Neural cell (in vitro differentiated cells): Measurements from ENCODE around the gene MRTFB. TPM values are rescaled to one million over a fixed set of nuclear protein-coding genes. Genes with fewer than 3 reads are reported as not detected.

ENCODE experiments used
- H2AFZ ChIP-seq: fragments of 200-600, 300-800 bp; sonication (generic), shearing (Covaris generic); 2 replicates; pipeline ENCODE4 v1.6.0; 2014; ENCODE audit warnings: low read depth, mild to moderate bottlenecking, antibody characterized with exemption, low read length, moderate library complexity
- H3F3A ChIP-seq: fragments of 200-600 bp; shearing (Covaris generic); 2 replicates; pipeline ENCODE4 v1.6.1; 2016; ENCODE audit warnings: mild to moderate bottlenecking, moderate library complexity, mixed read lengths, antibody characterized with exemption, low read length; ENCODE audit not compliant: insufficient read depth, poor library complexity, severe bottlenecking
- H3K27ac ChIP-seq: fragments of 200-600, 300-800 bp; sonication (generic), shearing (Covaris generic); 2 replicates; pipeline ENCODE4 v1.5.1; 2014; ENCODE audit warnings: mild to moderate bottlenecking, low read length, moderate library complexity
- H3K27me3 ChIP-seq: fragments of 300-800, 200-600 bp; sonication (generic), shearing (Covaris generic); 2 replicates; pipeline ENCODE4 v1.6.0; 2014; ENCODE audit warnings: mild to moderate bottlenecking, low read depth, low read length, moderate library complexity; ENCODE audit not compliant: insufficient read depth
- H3K36me3 ChIP-seq: fragments of 300-800, 200-600 bp; sonication (generic), shearing (Covaris generic); 2 replicates; pipeline ENCODE4 v1.5.1; 2014; ENCODE audit warnings: mild to moderate bottlenecking, antibody characterized with exemption, low read length, moderate library complexity; ENCODE audit not compliant: insufficient read depth
- H3K4me2 ChIP-seq: fragments of 300-800, 200-600 bp; sonication (generic), shearing (Covaris generic); 2 replicates; pipeline ENCODE4 v1.6.0; 2014; ENCODE audit warnings: mild to moderate bottlenecking, low read length
- H3K4me3 ChIP-seq: fragments of 300-800, 200-600 bp; sonication (generic), shearing (Covaris generic); 2 replicates; pipeline ENCODE4 v1.5.1; 2014; ENCODE audit warnings: mild to moderate bottlenecking, low read length, moderate library complexity
- H3K79me2 ChIP-seq: fragments of 200-600 bp; shearing (Covaris generic); replicated peaks from 2 replicates; pipeline ENCODE4 v1.6.0; 2014; ENCODE audit warnings: mild to moderate bottlenecking, low read length, moderate library complexity; ENCODE audit not compliant: insufficient read depth
- H3K9ac ChIP-seq: fragments of 300-800, 200-600 bp; sonication (generic), shearing (Covaris generic); 2 replicates; pipeline ENCODE4 v1.6.1; 2016; ENCODE audit warnings: mild to moderate bottlenecking, low read length, mixed read lengths
- H3K9me2 ChIP-seq: fragments of 200-600 bp; shearing (Covaris generic); 2 replicates; pipeline ENCODE4 v1.6.1; 2016; ENCODE audit warnings: mild to moderate bottlenecking, low read length, mixed read lengths; ENCODE audit not compliant: insufficient read depth
- H3K9me3 ChIP-seq: fragments of 200-600, 300-800 bp; sonication (generic), shearing (Covaris generic); 2 replicates; pipeline ENCODE4 v1.6.1; 2016; ENCODE audit warnings: mild to moderate bottlenecking, mixed run types, low read length, moderate library complexity, mixed read lengths
- H4K20me1 ChIP-seq: fragments of 200-600 bp; shearing (Covaris generic); 2 replicates; pipeline ENCODE4 v1.6.1; 2016; ENCODE audit warnings: mild to moderate bottlenecking, mixed run types; ENCODE audit not compliant: insufficient read depth
- EP300 ChIP-seq: fragments of 450-650 bp; conservative IDR thresholded peaks from 2 replicates; pipeline ENCODE4 v1.6.1; 2014; ENCODE audit warnings: antibody characterized with exemption, mild to moderate bottlenecking, moderate library complexity; ENCODE audit not compliant: poor library complexity, severe bottlenecking
- EZH2 ChIP-seq: fragments of 200-600, 300-800 bp; shearing (Covaris generic), sonication (generic); IDR thresholded peaks from 2 replicates; pipeline ENCODE4 v1.6.1; 2014; ENCODE audit warnings: antibody characterized with exemption, low read length, borderline replicate concordance, mild to moderate bottlenecking; ENCODE audit not compliant: insufficient read depth, poor library complexity, severe bottlenecking
- MXI1 ChIP-seq: fragments of 450-650 bp; conservative IDR thresholded peaks from 2 replicates; pipeline ENCODE4 v1.6.1; 2014; ENCODE audit warnings: antibody characterized with exemption, mild to moderate bottlenecking; ENCODE audit not compliant: poor library complexity, severe bottlenecking
- POLR2AphosphoS5 ChIP-seq: IDR thresholded peaks from 2 replicates; pipeline ENCODE4 v1.6.1; 2012
- RAD21 ChIP-seq: fragments of 450-650 bp; conservative IDR thresholded peaks from 2 replicates; pipeline ENCODE4 v1.6.1; 2014; ENCODE audit warnings: antibody characterized with exemption, mild to moderate bottlenecking, moderate library complexity
- SMC3 ChIP-seq: fragments of 450-650 bp; conservative IDR thresholded peaks from 2 replicates; pipeline ENCODE4 v1.6.1; 2014; ENCODE audit warnings: antibody characterized with exemption, mild to moderate bottlenecking, moderate library complexity; ENCODE audit not compliant: poor library complexity
- TAF1 ChIP-seq: IDR thresholded peaks from 2 replicates; pipeline ENCODE4 v1.6.1; 2012; ENCODE audit warnings: low read depth
- polyA plus RNA-seq: library from polyadenylated mRNA; depleted of rRNA; stranded (reverse); fragments of >200 nt; gene quantifications from 2 replicates; pipeline ENCODE4 v1.2.3, GENCODE V29; 2014
- TF ChIP-seq, protein P1 (sequence below): IDR thresholded peaks from 2 replicates; pipeline ENCODE4 v1.6.1; 2012; ENCODE audit warnings: borderline replicate concordance
- TF ChIP-seq, protein P2 (sequence below): fragments of 450-650 bp; IDR thresholded peaks from 2 replicates; pipeline ENCODE4 v1.5.1; 2014; ENCODE audit warnings: antibody characterized with exemption, mild to moderate bottlenecking, moderate library complexity; ENCODE audit not compliant: poor library complexity, severe bottlenecking

MRTFB gene
- polyA plus RNA-seq, 1 donor from 2014 or later: 18.6 TPM

DNA sequence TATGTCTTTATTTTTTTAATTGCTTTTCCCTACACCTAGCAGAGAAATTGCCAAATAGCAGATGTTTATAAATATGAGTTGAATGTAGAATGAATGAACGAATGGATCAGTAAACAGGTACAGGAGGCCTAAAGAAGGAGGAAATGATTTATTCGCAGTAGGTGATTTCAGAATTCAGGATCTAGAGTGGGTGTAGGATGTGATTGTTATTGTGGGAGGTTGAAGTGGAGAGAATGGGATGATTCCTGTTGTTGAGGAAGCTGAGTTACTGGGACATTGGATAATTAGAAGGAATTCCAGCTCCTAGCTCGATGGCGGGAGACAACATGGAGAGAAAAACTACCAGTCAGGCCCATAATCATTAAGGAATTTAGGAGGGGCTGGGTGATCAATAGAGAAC lies 42.2 kb downstream of the MRTFB start:
- Histone ChIP-seq H3K27me3 (no peaks in the 10 kb centered on the region), H3K9me3 (no peaks in the 10 kb centered on the region), H3F3A (no peaks in the 10 kb centered on the region), H3K79me2 (peaks cover 8% of the 10 kb centered on the region), H3K36me3 (no peaks in the 10 kb centered on the region), H3K9ac (no peak overlapping the region), H4K20me1 (no peaks in the 10 kb centered on the region), H3K9me2 (no peaks in the 10 kb centered on the region), H3K4me3 (no peak overlapping the region), H2AFZ (no peak overlapping the region), H3K4me2 (no peak overlapping the region), H3K27ac (no peak overlapping the region)
- TF ChIP-seq MXI1: no peak
- TF ChIP-seq, protein P1, sequence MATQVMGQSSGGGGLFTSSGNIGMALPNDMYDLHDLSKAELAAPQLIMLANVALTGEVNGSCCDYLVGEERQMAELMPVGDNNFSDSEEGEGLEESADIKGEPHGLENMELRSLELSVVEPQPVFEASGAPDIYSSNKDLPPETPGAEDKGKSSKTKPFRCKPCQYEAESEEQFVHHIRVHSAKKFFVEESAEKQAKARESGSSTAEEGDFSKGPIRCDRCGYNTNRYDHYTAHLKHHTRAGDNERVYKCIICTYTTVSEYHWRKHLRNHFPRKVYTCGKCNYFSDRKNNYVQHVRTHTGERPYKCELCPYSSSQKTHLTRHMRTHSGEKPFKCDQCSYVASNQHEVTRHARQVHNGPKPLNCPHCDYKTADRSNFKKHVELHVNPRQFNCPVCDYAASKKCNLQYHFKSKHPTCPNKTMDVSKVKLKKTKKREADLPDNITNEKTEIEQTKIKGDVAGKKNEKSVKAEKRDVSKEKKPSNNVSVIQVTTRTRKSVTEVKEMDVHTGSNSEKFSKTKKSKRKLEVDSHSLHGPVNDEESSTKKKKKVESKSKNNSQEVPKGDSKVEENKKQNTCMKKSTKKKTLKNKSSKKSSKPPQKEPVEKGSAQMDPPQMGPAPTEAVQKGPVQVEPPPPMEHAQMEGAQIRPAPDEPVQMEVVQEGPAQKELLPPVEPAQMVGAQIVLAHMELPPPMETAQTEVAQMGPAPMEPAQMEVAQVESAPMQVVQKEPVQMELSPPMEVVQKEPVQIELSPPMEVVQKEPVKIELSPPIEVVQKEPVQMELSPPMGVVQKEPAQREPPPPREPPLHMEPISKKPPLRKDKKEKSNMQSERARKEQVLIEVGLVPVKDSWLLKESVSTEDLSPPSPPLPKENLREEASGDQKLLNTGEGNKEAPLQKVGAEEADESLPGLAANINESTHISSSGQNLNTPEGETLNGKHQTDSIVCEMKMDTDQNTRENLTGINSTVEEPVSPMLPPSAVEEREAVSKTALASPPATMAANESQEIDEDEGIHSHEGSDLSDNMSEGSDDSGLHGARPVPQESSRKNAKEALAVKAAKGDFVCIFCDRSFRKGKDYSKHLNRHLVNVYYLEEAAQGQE: no peak
- no peak for TF ChIP-seq EP300
- TF ChIP-seq TAF1: no peak
- TF ChIP-seq SMC3: no peak
- TF ChIP-seq RAD21: no peak
- TF ChIP-seq POLR2AphosphoS5: no peak
- TF ChIP-seq EZH2: no peak
- TF ChIP-seq, protein P2, sequence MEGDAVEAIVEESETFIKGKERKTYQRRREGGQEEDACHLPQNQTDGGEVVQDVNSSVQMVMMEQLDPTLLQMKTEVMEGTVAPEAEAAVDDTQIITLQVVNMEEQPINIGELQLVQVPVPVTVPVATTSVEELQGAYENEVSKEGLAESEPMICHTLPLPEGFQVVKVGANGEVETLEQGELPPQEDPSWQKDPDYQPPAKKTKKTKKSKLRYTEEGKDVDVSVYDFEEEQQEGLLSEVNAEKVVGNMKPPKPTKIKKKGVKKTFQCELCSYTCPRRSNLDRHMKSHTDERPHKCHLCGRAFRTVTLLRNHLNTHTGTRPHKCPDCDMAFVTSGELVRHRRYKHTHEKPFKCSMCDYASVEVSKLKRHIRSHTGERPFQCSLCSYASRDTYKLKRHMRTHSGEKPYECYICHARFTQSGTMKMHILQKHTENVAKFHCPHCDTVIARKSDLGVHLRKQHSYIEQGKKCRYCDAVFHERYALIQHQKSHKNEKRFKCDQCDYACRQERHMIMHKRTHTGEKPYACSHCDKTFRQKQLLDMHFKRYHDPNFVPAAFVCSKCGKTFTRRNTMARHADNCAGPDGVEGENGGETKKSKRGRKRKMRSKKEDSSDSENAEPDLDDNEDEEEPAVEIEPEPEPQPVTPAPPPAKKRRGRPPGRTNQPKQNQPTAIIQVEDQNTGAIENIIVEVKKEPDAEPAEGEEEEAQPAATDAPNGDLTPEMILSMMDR: no peak

DNA sequence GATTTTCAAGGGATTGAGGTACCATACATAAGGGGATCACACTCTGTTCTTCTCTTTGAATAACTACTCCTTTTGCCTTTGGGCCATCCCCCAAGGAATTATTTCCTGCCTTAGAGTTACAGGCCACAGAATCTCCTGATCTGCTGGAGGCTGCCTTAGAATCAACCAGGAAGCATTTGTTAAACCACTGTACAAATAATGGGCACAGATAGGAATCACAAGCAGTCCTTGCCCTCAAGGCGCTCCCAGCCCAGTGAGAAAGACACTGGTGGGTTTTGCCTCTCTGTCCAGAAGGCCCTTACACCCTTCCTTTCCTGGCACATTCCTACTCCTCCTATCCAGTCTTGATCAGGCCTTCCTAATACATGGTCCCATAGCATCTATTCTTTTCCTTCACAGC lies 45.9 kb downstream of the MRTFB start:
- H3K4me3 ChIP-seq: no peak overlapping the region
- H3K9me3 ChIP-seq: no peaks in the 10 kb centered on the region
- no peak overlapping the region for H2AFZ ChIP-seq
- peaks cover 3% of the 10 kb centered on the region for H3K79me2 ChIP-seq
- no peaks in the 10 kb centered on the region for H4K20me1 ChIP-seq
- no peaks in the 10 kb centered on the region for H3F3A ChIP-seq
- H3K36me3 ChIP-seq: no peaks in the 10 kb centered on the region
- H3K9ac ChIP-seq: no peak overlapping the region
- TF ChIP-seq, protein P1: no peak
- TF ChIP-seq EZH2: no peak
- TF ChIP-seq SMC3: no peak
- TF ChIP-seq POLR2AphosphoS5: no peak
- no peak for TF ChIP-seq EP300
- TF ChIP-seq, protein P2: no peak
- TF ChIP-seq MXI1: no peak
- TF ChIP-seq RAD21: no peak
- no peak for TF ChIP-seq TAF1
- H3K27ac ChIP-seq: no peak overlapping the region
- no peaks in the 10 kb centered on the region for H3K27me3 ChIP-seq
- no peaks in the 10 kb centered on the region for H3K9me2 ChIP-seq
- no peak overlapping the region for H3K4me2 ChIP-seq
